OCI-LY1 (cell line): ENCODE data around the gene DHRSX.

ENCODE experiments used
- H2AFZ ChIP-seq: fragments of 200-600 bp; sonication (generic), shearing (Covaris generic); 2 replicates; pipeline ENCODE4 v1.6.0; 2014; ENCODE audit warnings: antibody characterized with exemption, mild to moderate bottlenecking, low read length
- H3F3A ChIP-seq: fragments of 200-600 bp; sonication (generic), shearing (Covaris generic); 2 replicates; pipeline ENCODE4 v1.6.0; 2014; ENCODE audit warnings: mild to moderate bottlenecking, antibody characterized with exemption, low read length, moderate library complexity; ENCODE audit not compliant: insufficient read depth
- H3K27ac ChIP-seq: fragments of 200-600 bp; sonication (generic); 2 replicates; pipeline ENCODE4 v1.5.1; 2014; ENCODE audit warnings: low read length, mixed run types, mild to moderate bottlenecking, low read depth; ENCODE audit not compliant: poor library complexity, severe bottlenecking
- H3K27me3 ChIP-seq: fragments of 200-600 bp; sonication (generic); 2 replicates; pipeline ENCODE4 v1.6.0; 2014; ENCODE audit warnings: antibody characterized with exemption, mild to moderate bottlenecking, low read length, moderate library complexity; ENCODE audit not compliant: insufficient read depth
- H3K36me3 ChIP-seq: fragments of 200-600 bp; sonication (generic); 2 replicates; pipeline ENCODE4 v1.6.1; 2014; ENCODE audit warnings: mild to moderate bottlenecking, antibody characterized with exemption, low read length, moderate library complexity, mixed read lengths; ENCODE audit not compliant: insufficient read depth
- H3K4me1 ChIP-seq: fragments of 200-600 bp; sonication (generic); 2 replicates; pipeline ENCODE4 v1.5.1; 2014; ENCODE audit warnings: mild to moderate bottlenecking, low read length, moderate library complexity; ENCODE audit not compliant: insufficient read depth, severe bottlenecking
- H3K4me2 ChIP-seq: fragments of 200-600 bp; sonication (generic), shearing (Covaris generic); 2 replicates; pipeline ENCODE4 v1.6.1; 2014; ENCODE audit warnings: low read length
- H3K4me3 ChIP-seq: fragments of 200-600 bp; sonication (generic); 2 replicates; pipeline ENCODE4 v1.5.1; 2014; ENCODE audit warnings: low read length, low read depth, mild to moderate bottlenecking, mixed read lengths; ENCODE audit not compliant: poor library complexity, severe bottlenecking
- H3K79me2 ChIP-seq: fragments of 200-600 bp; shearing (Covaris generic); 2 replicates; pipeline ENCODE4 v1.6.1; 2016; ENCODE audit warnings: mixed run types, low read length, mixed read lengths; ENCODE audit not compliant: insufficient read depth
- H3K9ac ChIP-seq: fragments of 200-600 bp; sonication (generic), shearing (Covaris generic); 2 replicates; pipeline ENCODE4 v1.6.1; 2014; ENCODE audit warnings: mild to moderate bottlenecking, low read length, mixed read lengths
- H3K9me2 ChIP-seq: fragments of 200-600 bp; sonication (generic), shearing (Covaris generic); 2 replicates; pipeline ENCODE4 v1.6.1; 2014; ENCODE audit warnings: low read depth, mild to moderate bottlenecking, low read length, mixed read lengths
- H3K9me3 ChIP-seq: fragments of 200-600 bp; shearing (Covaris generic); 2 replicates; pipeline ENCODE4 v1.6.1; 2014; ENCODE audit warnings: low read length, mixed read lengths
- H4K20me1 ChIP-seq: fragments of 200-600 bp; sonication (generic), shearing (Covaris generic); 2 replicates; pipeline ENCODE4 v1.6.0; 2016; ENCODE audit warnings: mild to moderate bottlenecking, low read length; ENCODE audit not compliant: insufficient read depth
- CTCF ChIP-seq: fragments of 200-600 bp; sonication (generic), shearing (Covaris generic); IDR thresholded peaks from 2 replicates; pipeline ENCODE4 v1.5.1; 2017; ENCODE audit warnings: mild to moderate bottlenecking, antibody characterized with exemption, low read length, moderate library complexity, mixed read lengths
- EZH2 ChIP-seq: fragments of 200-600 bp; sonication (generic), shearing (Covaris generic); IDR thresholded peaks from 2 replicates; pipeline ENCODE4 v1.8.0; 2017; ENCODE audit warnings: borderline replicate concordance, mixed run types, mild to moderate bottlenecking, antibody characterized with exemption, low read length, moderate library complexity, mixed read lengths

The DHRSX gene

GRCh38 chrX:2346158-2346557 lies 154.6 kb downstream of the DHRSX start:
- Histone ChIP-seq H2AFZ (no peak overlapping the region), H3K4me1 (no peaks in the 10 kb centered on the region), H3K9me2 (no peaks in the 10 kb centered on the region), H3K27me3 (no peaks in the 10 kb centered on the region), H3K36me3 (peaks cover 38% of the 10 kb centered on the region), H3K4me3 (no peak overlapping the region), H3F3A (no peaks in the 10 kb centered on the region), H3K4me2 (no peak overlapping the region), H3K9me3 (no peaks in the 10 kb centered on the region), H3K9ac (no peak overlapping the region), H3K79me2 (no peaks in the 10 kb centered on the region), H4K20me1 (no peaks in the 10 kb centered on the region), H3K27ac (no peak overlapping the region)
- no peak for TF ChIP-seq CTCF
- no peak for TF ChIP-seq EZH2

GRCh38 chrX:2345562-2345961 lies 155.2 kb downstream of the DHRSX start:
- Histone ChIP-seq H3K36me3 (peaks cover 44% of the 10 kb centered on the region), H2AFZ (no peak overlapping the region), H3K27me3 (no peaks in the 10 kb centered on the region), H4K20me1 (no peaks in the 10 kb centered on the region), H3K9me2 (no peaks in the 10 kb centered on the region), H3K27ac (no peak overlapping the region), H3K4me1 (no peaks in the 10 kb centered on the region), H3K9ac (no peak overlapping the region), H3F3A (no peaks in the 10 kb centered on the region), H3K9me3 (no peaks in the 10 kb centered on the region), H3K4me3 (no peak overlapping the region), H3K4me2 (no peak overlapping the region), H3K79me2 (no peaks in the 10 kb centered on the region)
- no peak for TF ChIP-seq CTCF
- no peak for TF ChIP-seq EZH2

GRCh38 chrX:2343413-2343812 lies 157.4 kb downstream of the DHRSX start:
- H4K20me1 ChIP-seq, result no peaks in the 10 kb centered on the region
- peaks cover 5% of the 10 kb centered on the region for H3K4me1 ChIP-seq
- H2AFZ ChIP-seq, result no peak overlapping the region
- no peak overlapping the region for H3K4me2 ChIP-seq
- H3K27ac ChIP-seq, result no peak overlapping the region
- H3K4me3 ChIP-seq, result no peak overlapping the region
- no peaks in the 10 kb centered on the region for H3F3A ChIP-seq
- no peak overlapping the region for H3K9ac ChIP-seq
- H3K36me3 ChIP-seq, result peaks cover 56% of the 10 kb centered on the region
- TF ChIP-seq CTCF (no peak), EZH2 (no peak)
- H3K27me3 ChIP-seq, result no peaks in the 10 kb centered on the region
- peaks cover 8% of the 10 kb centered on the region for H3K9me3 ChIP-seq
- H3K79me2 ChIP-seq, result no peaks in the 10 kb centered on the region
- no peaks in the 10 kb centered on the region for H3K9me2 ChIP-seq
